DND-41 (cell line): ENCODE results near the gene CAPRIN1.

Experiments used
- CTCF ChIP-seq: IDR thresholded peaks from 2 replicates; pipeline ENCODE4 v1.5.1; 2012; ENCODE audit warnings: borderline replicate concordance, low read length, moderate library complexity, mild to moderate bottlenecking; ENCODE audit not compliant: poor library complexity, severe bottlenecking; ENCODE audit errors: extremely low read depth
- EZH2 ChIP-seq: IDR thresholded peaks from 3 replicates; pipeline ENCODE4 v1.6.1; 2012; ENCODE audit warnings: borderline replicate concordance, low read depth, mild to moderate bottlenecking, moderate library complexity, low read length, inconsistent platforms; ENCODE audit not compliant: severe bottlenecking

GRCh38 chr11:34055218-34056000 lies 3.9 kb downstream of the CAPRIN1 start:
- TF ChIP-seq CTCF (no peak), EZH2 (no peak)
